ENCODE results near the gene CNIH1. TPM values are rescaled to one million over a fixed set of nuclear protein-coding genes. Genes with fewer than 3 reads are reported as not detected.
"Not testable (repeated sequence)": the region's sequence is repeated elsewhere in the genome, so short reads cannot be mapped to it uniquely, and the experiment has no call there.

CNIH1 gene
- total RNA-seq, 4 donors from 2014 or later: 48.9 to 137 (median 99.3) TPM

- Histone ChIP-seq H3K27ac (no peak overlapping the region), H3K4me1 (peaks cover 4% of the 10 kb centered on the region), H3K27me3 (no peaks in the 10 kb centered on the region), H3K36me3 (no peaks in the 10 kb centered on the region), H3K4me3 (no peak overlapping the region), H3K9me3 (no peaks in the 10 kb centered on the region)
- DNase-seq (ENCODE audit: low spot score in 2 of 2): no peak
- TF ChIP-seq EP300 (IDR thresholded peaks at IDR 0.05) (no peak), POLR2A (IDR thresholded peaks at IDR 0.05) (no peak), POLR2AphosphoS5 (IDR thresholded peaks at IDR 0.05) (no peak), CTCF (IDR thresholded peaks at IDR 0.05) (no peak)
- WGBS: 69% methylated on average over 1 of the region's 1 CpG
Measured at GRCh38 chr14:54455363-54455762, 14.2 kb upstream of the CNIH1 start.

DNA sequence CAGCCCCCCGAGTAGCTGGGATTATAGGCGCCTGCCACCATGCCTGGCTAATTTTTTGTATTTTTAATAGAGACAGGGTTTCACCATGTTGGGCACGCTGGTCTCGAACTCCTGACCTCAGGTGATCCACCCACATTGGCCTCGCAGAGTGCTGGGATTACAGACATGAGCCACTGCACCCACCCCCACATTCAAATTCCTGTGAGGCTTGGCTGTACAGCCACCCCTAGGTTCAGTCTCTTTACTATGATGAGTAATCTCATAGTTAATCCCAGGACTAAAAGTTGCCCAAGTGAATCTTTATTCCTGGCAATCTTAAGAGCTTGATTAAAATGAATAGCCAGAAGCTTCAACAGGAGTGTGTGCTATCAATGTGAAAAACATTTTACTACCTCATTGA, 12.8 kb upstream of the CNIH1 start:
- H3K36me3 ChIP-seq; H3K4me3 ChIP-seq; H3K27ac ChIP-seq; H3K9me3 ChIP-seq; H3K27me3 ChIP-seq; DNase-seq (ENCODE audit: low spot score in 2 of 2); H3K4me1 ChIP-seq: not testable (repeated sequence)
- WGBS: 85% methylated on average over 5 of the region's 5 CpGs

- H3K27me3 ChIP-seq: no peaks in the 10 kb centered on the region
- H3K27ac ChIP-seq: no peak overlapping the region
- DNase-seq (ENCODE audit: low spot score in 2 of 2): no peak
- TF ChIP-seq POLR2A (IDR thresholded peaks at IDR 0.05) (no peak), EP300 (IDR thresholded peaks at IDR 0.05) (no peak), POLR2AphosphoS5 (IDR thresholded peaks at IDR 0.05) (no peak), CTCF (IDR thresholded peaks at IDR 0.05) (no peak)
- no peak overlapping the region for H3K4me3 ChIP-seq
- 92% methylated on average over 3 of the region's 3 CpGs for WGBS
- H3K36me3 ChIP-seq: no peaks in the 10 kb centered on the region
- no peaks in the 10 kb centered on the region for H3K9me3 ChIP-seq
- H3K4me1 ChIP-seq: peaks cover 9% of the 10 kb centered on the region
Measured at GRCh38 chr14:54453252-54453651, 12.1 kb upstream of the CNIH1 start.

DNA sequence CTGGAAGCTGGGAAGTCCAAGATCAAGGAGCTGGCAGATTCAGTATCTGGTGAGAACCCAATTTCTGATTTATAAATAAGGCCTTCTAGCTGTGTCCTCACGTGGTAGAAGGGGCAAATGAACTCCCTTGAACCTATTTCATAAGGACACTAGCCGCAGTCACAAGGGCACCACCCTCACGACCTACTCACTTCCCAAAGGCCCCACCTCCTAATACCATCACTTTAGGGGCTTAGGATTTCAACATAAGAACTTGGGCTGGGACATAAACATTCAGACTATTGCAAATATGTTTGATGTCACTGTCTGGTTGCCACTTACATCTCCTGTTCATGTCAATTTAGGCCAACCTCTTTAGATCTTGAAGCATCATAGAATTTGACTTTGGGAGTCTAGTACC, 10.8 kb upstream of the CNIH1 start:
- Histone ChIP-seq H3K27me3 (no peaks in the 10 kb centered on the region), H3K4me3 (no peak overlapping the region), H3K9me3 (no peaks in the 10 kb centered on the region), H3K36me3 (no peaks in the 10 kb centered on the region), H3K4me1 (peaks cover 9% of the 10 kb centered on the region), H3K27ac (no peak overlapping the region)
- DNase-seq (ENCODE audit: low spot score in 2 of 2): no peak
- 86% methylated on average over 3 of the region's 3 CpGs for WGBS
- TF ChIP-seq POLR2AphosphoS5 (IDR thresholded peaks at IDR 0.05): no peak
- no peak for TF ChIP-seq CTCF (IDR thresholded peaks at IDR 0.05)
- TF ChIP-seq EP300 (IDR thresholded peaks at IDR 0.05): no peak
- no peak for TF ChIP-seq POLR2A (IDR thresholded peaks at IDR 0.05)

- H3K27me3 ChIP-seq: no peaks in the 10 kb centered on the region
- WGBS: 73% methylated on average over 6 of the region's 7 CpGs
- peaks cover 17% of the 10 kb centered on the region for H3K4me1 ChIP-seq
- H3K9me3 ChIP-seq: no peaks in the 10 kb centered on the region
- TF ChIP-seq CTCF (IDR thresholded peaks at IDR 0.05) (no peak), EP300 (IDR thresholded peaks at IDR 0.05) (no peak), POLR2AphosphoS5 (IDR thresholded peaks at IDR 0.05) (no peak), POLR2A (IDR thresholded peaks at IDR 0.05) (no peak)
- H3K36me3 ChIP-seq: no peaks in the 10 kb centered on the region
- H3K4me3 ChIP-seq: no peak overlapping the region
- no peak overlapping the region for H3K27ac ChIP-seq
- no peak for DNase-seq (ENCODE audit: low spot score in 2 of 2)
Measured at GRCh38 chr14:54451121-54451601, 10.0 kb upstream of the CNIH1 start.

DNA sequence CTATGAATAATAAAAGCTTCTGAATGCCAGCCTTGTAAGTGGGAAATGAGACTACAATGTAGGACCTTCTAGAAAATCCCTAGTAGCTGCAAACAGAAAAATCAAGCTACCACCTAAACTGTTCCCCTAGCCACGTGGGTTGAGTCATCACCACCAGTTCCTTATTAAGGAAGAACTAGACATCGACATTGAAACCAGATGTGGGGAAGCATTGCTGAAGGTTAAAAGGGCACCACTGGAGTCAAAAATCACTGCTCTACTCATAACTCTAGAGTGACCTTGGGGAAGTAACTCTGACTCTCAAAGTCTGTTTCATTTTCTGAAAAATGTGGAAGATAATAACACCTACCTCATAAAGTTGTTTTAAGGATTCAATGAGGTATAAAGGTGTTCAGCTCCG, 9.4 kb upstream of the CNIH1 start:
- no peaks in the 10 kb centered on the region for H3K36me3 ChIP-seq
- DNase-seq (ENCODE audit: low spot score in 2 of 2): no peak
- no peak overlapping the region for H3K27ac ChIP-seq
- H3K4me1 ChIP-seq: peaks cover 23% of the 10 kb centered on the region
- 17% methylated on average over 3 of the region's 3 CpGs for WGBS
- no peak overlapping the region for H3K4me3 ChIP-seq
- H3K9me3 ChIP-seq: no peaks in the 10 kb centered on the region
- no peak for TF ChIP-seq EP300 (IDR thresholded peaks at IDR 0.05)
- TF ChIP-seq CTCF (IDR thresholded peaks at IDR 0.05): no peak
- no peaks in the 10 kb centered on the region for H3K27me3 ChIP-seq

All from suprapubic skin (tissue), 4 donors.